ENCODE measurements around the gene MYO18B.
"Not testable (repeated sequence)": the region's sequence is repeated elsewhere in the genome, so short reads cannot be mapped to it uniquely, and the experiment has no call there.

MYO18B gene

GRCh38 chr22:25741692-25742626, at the start of gene MYO18B:
Gene MYO18B, plus strand, starts transcription at chr22:25742188. Its CDS starts 18,905 bp downstream, at chr22:25761093.
- no peak for DNase-seq (ENCODE audit: low spot score)

DNA sequence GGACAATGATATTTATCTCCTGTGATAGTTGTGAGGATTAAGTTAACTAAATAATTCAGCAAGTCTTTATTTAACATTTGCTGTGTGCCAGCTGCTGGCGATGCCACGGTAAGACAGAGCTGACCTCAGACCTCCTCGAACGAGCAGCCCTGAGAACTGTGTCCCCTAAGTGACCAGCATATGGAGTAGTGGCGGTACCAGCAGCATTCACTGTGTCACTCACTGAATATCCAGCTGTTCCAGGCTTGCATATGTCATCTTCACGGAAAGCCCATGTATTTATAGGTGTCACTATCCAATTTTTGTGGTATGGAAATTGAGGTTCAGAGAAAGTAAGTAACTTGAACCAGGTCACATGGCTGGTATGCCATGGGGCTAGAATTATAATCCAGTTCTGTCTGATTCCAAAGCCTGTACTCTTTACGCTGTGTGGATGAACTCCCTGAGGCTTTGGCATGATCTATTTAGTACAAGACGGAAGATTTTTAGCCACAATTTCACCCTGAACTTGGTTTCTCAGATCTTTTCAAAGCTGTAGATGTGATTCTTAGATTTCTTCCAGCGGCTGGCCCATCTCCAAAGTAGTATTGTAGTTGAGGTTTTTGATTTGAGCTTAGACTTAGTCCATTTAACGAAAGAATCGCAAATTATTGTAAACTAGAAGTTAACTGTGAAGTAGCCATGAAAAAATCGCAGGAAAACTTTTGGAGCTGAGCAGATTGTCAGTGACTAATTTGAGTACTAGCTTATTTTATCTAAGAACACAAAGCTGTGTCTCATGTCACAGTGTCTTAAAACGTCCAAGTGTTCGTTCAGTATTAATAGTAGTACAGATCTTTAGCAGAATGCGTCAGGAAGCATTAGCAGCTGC, 49.4 kb upstream of the MYO18B start:
- no peak for DNase-seq (ENCODE audit: low spot score)

DNA sequence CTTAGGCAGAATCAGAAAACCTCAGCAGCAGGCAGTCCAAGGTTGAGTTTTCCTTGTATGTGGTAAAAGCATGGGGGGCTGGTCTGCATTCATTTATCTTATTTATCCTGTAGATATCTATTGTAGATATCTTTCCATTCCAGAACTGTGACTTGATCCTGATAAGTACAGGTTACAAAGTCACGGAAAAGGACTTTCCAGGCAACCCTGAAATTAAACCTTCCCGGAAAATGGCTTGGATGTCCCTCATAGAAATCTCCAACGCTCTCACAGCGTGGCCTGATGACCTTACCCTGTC, 48.8 kb upstream of the MYO18B start:
- DNase-seq (ENCODE audit: low spot score): no peak

DNA sequence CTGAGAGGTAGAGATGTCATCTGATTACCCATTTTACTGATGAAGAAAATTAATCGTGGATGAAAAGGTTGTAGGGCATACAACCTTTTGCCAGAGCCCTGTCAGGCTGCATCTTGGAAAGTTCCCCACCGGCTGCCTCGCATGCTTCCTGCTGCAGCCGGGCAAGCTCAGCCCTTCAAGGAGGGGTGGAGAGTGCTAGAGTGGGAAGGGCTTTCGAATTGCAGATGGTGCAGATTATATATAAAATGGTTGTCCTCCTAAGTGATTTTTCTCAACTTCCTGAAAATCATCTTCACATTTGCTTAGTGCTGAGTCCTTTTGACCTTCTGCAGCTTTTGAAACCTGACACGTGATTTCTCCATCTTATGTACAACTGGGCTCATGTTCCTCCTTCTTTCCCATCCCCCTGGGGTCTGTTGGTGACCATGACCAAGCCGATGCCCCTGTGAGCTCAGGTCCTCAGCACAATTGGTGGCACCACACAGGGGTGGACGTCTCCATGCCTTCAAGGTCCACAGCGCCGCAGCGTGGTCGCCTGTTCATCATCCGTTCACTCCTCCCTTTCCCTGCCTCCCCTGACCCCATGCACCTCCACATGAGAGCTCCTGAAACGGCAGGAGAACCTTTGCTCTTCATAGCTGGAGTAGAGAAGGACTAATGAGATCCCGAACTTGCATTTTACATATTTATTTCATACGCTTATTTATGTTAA, 47.6 kb upstream of the MYO18B start:
- DNase-seq (ENCODE audit: low spot score): no peak

DNA sequence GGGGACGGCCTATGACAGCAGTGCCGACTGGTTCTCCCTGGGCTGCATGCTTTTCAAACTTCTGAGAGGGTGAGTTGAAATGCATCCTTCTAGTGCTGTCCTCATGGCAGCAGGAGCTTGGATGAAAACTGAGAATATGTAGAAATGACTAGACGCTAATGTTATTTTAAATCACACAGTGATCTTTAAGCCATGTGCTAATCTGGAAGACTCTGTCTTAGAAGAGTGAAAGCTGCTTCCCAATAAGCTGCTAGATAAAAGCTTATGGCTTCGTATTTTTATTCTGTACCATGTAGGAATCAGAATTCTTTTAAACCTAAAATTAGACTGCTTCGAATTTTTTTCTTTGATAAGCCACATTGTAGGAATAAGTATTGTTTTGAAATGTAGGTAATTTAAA, 46.8 kb upstream of the MYO18B start:
- DNase-seq (ENCODE audit: low spot score): no peak

- DNase-seq (ENCODE audit: low spot score): no peak
Measured at GRCh38 chr22:25696763-25697162, 45.2 kb upstream of the MYO18B start.

- no peak for DNase-seq (ENCODE audit: low spot score)
Measured at GRCh38 chr22:25697181-25697664, 44.8 kb upstream of the MYO18B start.

- DNase-seq (ENCODE audit: low spot score): no peak
Measured at GRCh38 chr22:25697978-25698377, 44.0 kb upstream of the MYO18B start.

- DNase-seq (ENCODE audit: low spot score): no peak
Measured at GRCh38 chr22:25698461-25698860, 43.5 kb upstream of the MYO18B start.

DNA sequence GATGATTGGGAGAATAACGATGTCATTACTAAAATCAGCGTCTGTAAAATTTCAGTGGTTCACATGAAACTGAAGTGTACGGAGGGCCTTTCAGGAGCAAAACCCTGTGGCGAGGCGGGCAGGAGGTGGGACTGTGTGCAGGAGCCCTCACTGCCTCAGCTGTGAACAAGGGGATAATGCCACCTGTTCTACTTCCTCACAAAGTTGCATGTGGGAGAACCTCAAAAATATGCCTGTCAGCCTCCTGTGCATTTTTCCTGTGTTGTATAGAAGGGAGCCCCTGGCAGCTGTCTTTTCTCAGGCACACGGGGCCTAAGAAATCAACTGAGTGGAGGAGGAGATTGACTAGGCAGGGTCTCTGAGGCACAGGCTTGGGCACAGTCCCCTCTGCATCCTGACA, 43.0 kb upstream of the MYO18B start:
- no peak for DNase-seq (ENCODE audit: low spot score)

DNA sequence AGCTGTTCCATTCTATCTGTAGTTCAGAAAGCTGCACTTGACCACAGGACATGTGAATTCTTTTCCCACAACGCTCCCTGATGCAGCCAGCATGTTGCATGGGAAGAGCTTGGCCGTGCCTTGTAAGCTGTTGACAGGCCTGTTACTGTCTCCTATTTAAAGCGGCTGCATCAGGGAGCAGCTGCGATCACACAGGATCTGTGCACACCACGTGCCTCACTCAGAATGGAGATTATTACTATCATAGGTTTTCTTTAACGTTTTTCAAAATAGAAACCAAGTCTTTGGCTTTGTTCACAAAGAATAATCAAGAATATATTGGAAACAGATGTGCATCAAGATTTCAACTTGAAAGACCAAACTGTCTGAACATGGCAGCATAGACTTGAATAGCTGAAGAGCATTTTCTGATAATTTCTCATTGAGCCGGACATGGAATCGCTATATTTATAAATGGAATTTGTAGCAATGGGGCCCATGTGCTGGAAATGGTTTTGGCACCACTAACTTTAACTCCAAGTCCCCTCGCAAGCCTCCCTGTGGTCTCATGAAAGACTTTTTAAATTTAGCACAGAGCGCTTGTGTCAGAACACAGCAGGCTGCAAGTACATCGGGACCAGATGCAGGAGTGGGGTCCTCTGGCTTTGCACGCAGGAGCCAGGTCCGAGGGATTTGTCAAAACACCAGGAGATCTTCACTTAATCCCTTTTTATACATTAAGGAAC, 40.8 kb upstream of the MYO18B start:
- DNase-seq (ENCODE audit: low spot score): peak; percentile 22

GRCh38 chr22:25702040-25702439, 39.9 kb upstream of the MYO18B start:
- DNase-seq (ENCODE audit: low spot score): no peak

DNA sequence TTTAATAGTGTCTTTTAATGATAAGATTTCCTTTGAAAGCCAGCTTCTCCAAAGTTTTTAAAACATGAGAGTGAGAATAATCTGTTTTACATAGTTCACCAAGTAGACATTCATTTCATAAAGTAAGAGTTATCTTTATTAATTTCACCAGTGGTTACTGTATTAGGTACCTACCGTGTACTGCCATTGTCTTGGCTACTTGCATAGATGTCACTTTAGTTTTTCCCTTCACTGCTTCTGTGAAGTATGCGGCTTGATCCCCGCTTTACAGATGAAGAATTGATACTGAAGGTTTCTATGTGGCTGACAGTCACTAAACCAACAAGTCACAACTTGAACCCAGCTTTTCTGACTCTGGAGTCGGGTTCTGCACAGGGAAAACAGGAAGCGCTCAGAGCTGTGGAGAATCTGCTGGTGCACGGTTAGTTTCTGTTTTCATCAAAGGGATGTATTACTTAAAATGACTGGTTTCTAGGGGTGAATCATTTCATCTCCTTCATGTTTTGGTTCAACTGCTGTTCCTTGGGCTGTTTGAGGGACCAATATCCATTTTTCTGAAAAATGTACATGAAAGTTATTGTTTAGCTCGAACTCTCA, 39.3 kb upstream of the MYO18B start:
- no peak for DNase-seq (ENCODE audit: low spot score)

DNA sequence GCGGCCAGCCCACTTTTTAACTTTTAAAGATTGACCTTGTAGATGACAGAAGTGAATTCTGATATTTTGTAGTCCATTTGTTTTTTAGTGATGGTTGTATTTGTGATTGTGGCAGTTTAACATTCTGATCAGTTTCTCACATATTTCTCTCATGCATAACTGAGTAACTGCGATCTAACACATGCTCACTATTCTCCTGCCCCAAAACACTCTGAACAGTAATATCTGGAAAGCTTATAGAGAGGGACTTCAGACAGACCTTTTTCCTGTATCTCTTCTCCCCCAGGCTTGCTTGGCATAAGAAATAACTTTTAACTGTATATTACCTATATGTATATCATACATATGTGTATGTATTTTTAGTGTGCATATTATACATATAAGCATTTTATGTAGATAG, 37.3 kb upstream of the MYO18B start:
- no peak for DNase-seq (ENCODE audit: low spot score)

GRCh38 chr22:25706197-25706596, 35.8 kb upstream of the MYO18B start:
- no peak for DNase-seq (ENCODE audit: low spot score)

GRCh38 chr22:25708430-25708829, 33.6 kb upstream of the MYO18B start:
- not testable (repeated sequence) for DNase-seq (ENCODE audit: low spot score)

DNA sequence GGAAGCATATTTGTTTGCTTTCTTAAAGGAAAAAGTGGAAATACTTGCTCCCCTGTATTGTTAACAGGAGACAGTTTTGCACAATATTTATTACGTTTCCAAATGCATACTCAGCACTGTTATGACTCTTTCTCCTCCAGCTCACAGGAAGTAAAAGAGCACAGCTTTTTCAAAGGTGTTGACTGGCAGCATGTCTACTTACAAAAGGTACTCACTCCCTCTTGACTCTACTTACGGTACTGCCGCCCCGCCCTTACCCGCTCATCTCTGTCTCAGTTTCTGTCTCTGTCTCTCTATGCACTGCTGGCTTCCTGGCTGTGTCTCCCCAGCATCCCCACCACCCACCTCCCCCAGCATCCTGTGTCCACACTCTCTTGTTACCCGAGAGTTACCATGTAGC, 32.2 kb upstream of the MYO18B start:
- no peak for DNase-seq (ENCODE audit: low spot score)

- DNase-seq (ENCODE audit: low spot score): no peak
Measured at GRCh38 chr22:25710501-25710900, 31.5 kb upstream of the MYO18B start.

DNA sequence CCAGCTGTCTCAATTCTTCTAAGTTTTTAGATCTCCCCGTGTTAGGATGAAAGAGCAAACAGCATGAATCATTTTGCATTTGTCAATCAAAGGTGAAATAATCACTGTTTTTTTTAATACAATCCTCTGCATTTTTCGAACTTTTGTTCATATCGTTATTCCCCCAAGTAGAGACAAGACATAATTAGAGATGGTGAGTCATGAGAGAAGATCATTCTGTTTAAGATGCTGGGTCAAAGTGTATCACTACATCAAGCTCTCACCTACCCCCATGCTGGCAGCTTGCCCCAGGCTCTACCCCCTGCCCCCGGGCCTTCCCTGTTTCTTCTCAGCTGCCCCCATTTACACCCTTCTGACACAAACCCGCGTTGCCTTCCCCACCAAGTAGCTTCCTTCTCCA, 30.5 kb upstream of the MYO18B start:
- DNase-seq (ENCODE audit: low spot score): no peak

GRCh38 chr22:25712661-25713400, 29.2 kb upstream of the MYO18B start:
- no peak for DNase-seq (ENCODE audit: low spot score)

DNA sequence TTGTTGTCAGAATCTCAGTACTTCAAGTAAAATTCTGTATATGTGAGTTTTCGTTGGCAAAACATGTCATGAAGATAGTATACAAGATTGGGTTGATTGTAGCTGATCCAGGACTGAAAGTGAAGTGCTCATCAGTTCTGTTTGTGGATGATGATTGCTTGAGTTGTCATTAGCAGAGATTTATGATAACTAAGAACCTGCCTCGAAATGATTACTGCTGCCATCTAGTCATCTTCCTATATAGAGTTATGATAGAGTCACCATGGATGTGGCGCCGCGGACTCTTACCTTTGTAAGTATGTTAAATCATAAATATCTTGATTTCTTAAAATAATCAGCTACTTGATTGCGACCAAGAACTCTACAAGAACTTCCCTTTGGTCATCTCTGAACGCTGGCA, 27.9 kb upstream of the MYO18B start:
- DNase-seq (ENCODE audit: low spot score): no peak
